HepG2 (cell line): ENCODE measurements around the gene VRK3. TPM values are rescaled to one million over a fixed set of nuclear protein-coding genes. Genes with fewer than 3 reads are reported as not detected.

Source experiments
- AFF4 ChIP-seq: sonication (generic); formaldehyde crosslinking; IDR thresholded peaks from 2 replicates; pipeline ENCODE4 v1.4.0; 2020; ENCODE audit warnings: missing genetic modification reagents
- CHD2 ChIP-seq: IDR thresholded peaks from 2 replicates; pipeline ENCODE4 v1.6.1; 2011; ENCODE audit warnings: low read depth, low read length, improper control_type of control experiment
- EP300 ChIP-seq, 3 experiments: sonication (generic) in 1 of 3; formaldehyde crosslinking in 1 of 3; IDR thresholded peaks; 2 replicates each; pipeline versions ENCODE4 v1.5.1 to v1.6.1; 2011 to 2020; ENCODE audit warnings: low read depth in 2 of 3, low read length in 2 of 3, borderline replicate concordance in 1 of 3, improper control_type of control experiment in 1 of 3, mild to moderate bottlenecking in 1 of 3, missing genetic modification reagents in 1 of 3, moderate library complexity in 1 of 3
- KAT8 ChIP-seq: IDR thresholded peaks from 2 replicates; pipeline ENCODE4 v1.6.1; 2016; ENCODE audit warnings: missing genetic modification reagents, missing compliant biosample characterization
- MTA3 ChIP-seq: sonication (generic); formaldehyde crosslinking; IDR thresholded peaks from 2 replicates; pipeline ENCODE4 v1.4.0; 2020; ENCODE audit warnings: missing genetic modification reagents
- NFYC ChIP-seq: IDR thresholded peaks from 2 replicates; pipeline ENCODE4 v1.6.1; 2016; ENCODE audit warnings: missing genetic modification reagents, missing compliant biosample characterization
- POLR2AphosphoS5 ChIP-seq: IDR thresholded peaks from 2 replicates; pipeline ENCODE4 v1.6.1; 2012; ENCODE audit warnings: low read depth, low read length
- PPARG ChIP-seq: conservative IDR thresholded peaks from 2 replicates; pipeline ENCODE4 v1.6.1; 2016; ENCODE audit warnings: missing biosample characterization, missing genetic modification reagents
- TCF12 ChIP-seq, 2 experiments: fragments of 450-650 bp in 1 of 2; sonication (generic) in 1 of 2; formaldehyde crosslinking in 1 of 2; IDR thresholded peaks; 2 replicates each; pipeline versions ENCODE4 v1.6.1 to v1.8.0; 2017 to 2022; ENCODE audit warnings: antibody characterized with exemption in 1 of 2, mild to moderate bottlenecking in 1 of 2, missing genetic modification reagents in 1 of 2, moderate library complexity in 1 of 2
- ZBTB4 ChIP-seq: sonication (generic); formaldehyde crosslinking; IDR thresholded peaks from 2 replicates; pipeline ENCODE4 v1.4.0; 2020; ENCODE audit warnings: missing genetic modification reagents, mild to moderate bottlenecking, borderline replicate concordance
- ZFP62 ChIP-seq: sonication (generic); formaldehyde crosslinking; IDR thresholded peaks from 2 replicates; pipeline ENCODE4 v1.4.0; 2020; ENCODE audit warnings: missing genetic modification reagents
- ZNF503 ChIP-seq: sonication (generic); formaldehyde crosslinking; IDR thresholded peaks from 2 replicates; pipeline ENCODE4 v1.4.0; 2020; ENCODE audit warnings: missing genetic modification reagents
- ZNF652 ChIP-seq: IDR thresholded peaks from 2 replicates; pipeline ENCODE4 v1.6.1; 2016; ENCODE audit warnings: low read depth, borderline replicate concordance
- ZNF775 ChIP-seq: sonication (generic); formaldehyde crosslinking; IDR thresholded peaks from 2 replicates; pipeline ENCODE4 v1.4.0; 2020; ENCODE audit warnings: missing genetic modification reagents, mild to moderate bottlenecking, moderate library complexity, borderline replicate concordance
- ZNF780A ChIP-seq: sonication (generic); formaldehyde crosslinking; IDR thresholded peaks from 2 replicates; pipeline ENCODE4 v1.8.0; 2022; ENCODE audit warnings: mild to moderate bottlenecking, missing genetic modification reagents, moderate library complexity
- polyA plus RNA-seq, 8 experiments: library from polyadenylated mRNA; depleted of rRNA in 3 of 8; stranded (reverse) in 7 of 8; unstranded in 1 of 8; fragments of >200 nt; fragmentation: Illumina TruSeq in 4 of 8; extraction: Trizol in 4 of 8; gene quantifications; 2 replicates each; pipeline versions ENCODE4 v1.2.1 to v1.2.3, GENCODE V29; 2011 to 2016; ENCODE audit warnings: low read depth in 4 of 8, missing spikeins in 1 of 8, mixed read lengths in 1 of 8; ENCODE audit not compliant: insufficient read depth in 1 of 8
- total RNA-seq, 5 experiments: library from RNA; depleted of rRNA; stranded (reverse); fragments of >200 nt; fragmentation: Illumina TruSeq; extraction: Trizol; gene quantifications; 2 replicates each; pipeline ENCODE4 v1.2.3, GENCODE V29; 2016; ENCODE audit warnings: low read depth in 1 of 5
- TF ChIP-seq, protein P1 (sequence below): sonication (generic); formaldehyde crosslinking; IDR thresholded peaks from 2 replicates; pipeline ENCODE4 v1.5.0; 2020; ENCODE audit warnings: missing genetic modification reagents
- TF ChIP-seq, protein P2 (sequence below): sonication (generic); formaldehyde crosslinking; IDR thresholded peaks from 2 replicates; pipeline ENCODE4 v1.8.0; 2022; ENCODE audit warnings: mild to moderate bottlenecking, missing genetic modification reagents, moderate library complexity

VRK3 gene
- total and polyA plus RNA-seq, 2 of the 13 experiments (the other 11 are each of a cell fraction or from before 2014, with no cell fraction given) = 23.8 to 28.3 TPM

GRCh38 chr19:49929611-49930482, 95.3 kb downstream of the VRK3 start (continued):
- TF ChIP-seq ZNF503 (CRISPR knock-in tag) (no peak), ZNF775 (CRISPR knock-in tag) (no peak), POLR2AphosphoS5 (peak; percentile 92), ZNF780A (CRISPR knock-in tag) (no peak; the same call in 1 of the 2 replicates), EP300 (IDR thresholded peaks at IDR 0.05; ENCODE audit: low read depth in 2 of 2, low read length in 2 of 2) (no peak), EP300 (CRISPR knock-in tag; IDR thresholded peaks at IDR 0.05; ENCODE audit: borderline replicate concordance) (peak; percentile 11; the same call in 1 of the 2 replicates), TCF12 (IDR thresholded peaks at IDR 0.05) (no peak), TCF12 (CRISPR knock-in tag; IDR thresholded peaks at IDR 0.05) (no peak), MTA3 (CRISPR knock-in tag) (no peak), ZBTB4 (CRISPR knock-in tag) (peak; percentile 87; the same call in 1 of the 2 replicates), ZFP62 (no peak), AFF4 (CRISPR knock-in tag) (no peak), CHD2 (no peak), ZNF652 (no peak), NFYC (CRISPR knock-in tag) (no peak), KAT8 (CRISPR knock-in tag) (peak; percentile 89), PPARG (no peak)
- TF ChIP-seq, protein P1, sequence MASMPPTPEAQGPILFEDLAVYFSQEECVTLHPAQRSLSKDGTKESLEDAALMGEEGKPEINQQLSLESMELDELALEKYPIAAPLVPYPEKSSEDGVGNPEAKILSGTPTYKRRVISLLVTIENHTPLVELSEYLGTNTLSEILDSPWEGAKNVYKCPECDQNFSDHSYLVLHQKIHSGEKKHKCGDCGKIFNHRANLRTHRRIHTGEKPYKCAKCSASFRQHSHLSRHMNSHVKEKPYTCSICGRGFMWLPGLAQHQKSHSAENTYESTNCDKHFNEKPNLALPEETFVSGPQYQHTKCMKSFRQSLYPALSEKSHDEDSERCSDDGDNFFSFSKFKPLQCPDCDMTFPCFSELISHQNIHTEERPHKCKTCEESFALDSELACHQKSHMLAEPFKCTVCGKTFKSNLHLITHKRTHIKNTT (CRISPR knock-in tag) = no peak
- TF ChIP-seq, protein P2, sequence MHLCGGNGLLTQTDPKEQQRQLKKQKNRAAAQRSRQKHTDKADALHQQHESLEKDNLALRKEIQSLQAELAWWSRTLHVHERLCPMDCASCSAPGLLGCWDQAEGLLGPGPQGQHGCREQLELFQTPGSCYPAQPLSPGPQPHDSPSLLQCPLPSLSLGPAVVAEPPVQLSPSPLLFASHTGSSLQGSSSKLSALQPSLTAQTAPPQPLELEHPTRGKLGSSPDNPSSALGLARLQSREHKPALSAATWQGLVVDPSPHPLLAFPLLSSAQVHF (CRISPR knock-in tag) = no peak; the same call in 1 of the 2 replicates
